Colonic mucosa (tissue), 4 donors: ENCODE data around the gene SNRPA. TPM values are rescaled to one million over a fixed set of nuclear protein-coding genes. Genes with fewer than 3 reads are reported as not detected.

Source experiments
- DNase-seq: peaks from one replicate; pipeline ENCODE4 v3.0.0-alpha.2; 2020
- H3K27ac ChIP-seq: fragments of 200-600 bp; one replicate; pipeline ENCODE4 v1.8.0; 2021
- H3K27me3 ChIP-seq: fragments of 200-600 bp; one replicate; pipeline ENCODE4 v1.8.0; 2021
- H3K36me3 ChIP-seq: fragments of 200-600 bp; one replicate; pipeline ENCODE4 v1.8.0; 2021
- H3K4me1 ChIP-seq: fragments of 200-600 bp; one replicate; pipeline ENCODE4 v1.8.0; 2021; ENCODE audit warnings: mild to moderate bottlenecking
- H3K4me3 ChIP-seq: fragments of 200-600 bp; one replicate; pipeline ENCODE4 v1.8.0; 2021
- H3K9ac ChIP-seq, 2 donors: one replicate each; pipeline ENCODE4 v1.7.0; 2013; ENCODE audit warnings: control low read depth in 2 of 2, low read depth in 2 of 2, low read length in 2 of 2
- H3K9me3 ChIP-seq: fragments of 200-600 bp; one replicate; pipeline ENCODE4 v1.8.0; 2021
- CTCF ChIP-seq: fragments of 200-600 bp; IDR thresholded peaks from one replicate; pipeline ENCODE4 v1.8.0; 2022; ENCODE audit warnings: antibody characterized with exemption, mild to moderate bottlenecking
- intact Hi-C: fragments of 100-400 bp; cut with DNase I; formaldehyde crosslinking; loops from one replicate; pipeline ENCODE4 v1.14.1; 2022
- total RNA-seq, 2 donors: library from RNA; stranded (reverse); fragmentation: NEBNext Ultra II Directional in 1 of 2; extraction: Animal tissue kit (Norgen Biotek cat#: 25700) in 1 of 2; gene quantifications; one replicate each; pipeline ENCODE4 v1.2.1, GENCODE V29; 2021
- donor health status: healthy.
- donor health status: DM: no; HTN: no; CAD: no.
- donor health status: DM: no; HTN: no; CAD: no.

Gene SNRPA
- total RNA-seq, 2 donors from 2014 or later, result 56.0 to 126 TPM

GRCh38 chr19:40776932-40777644 lies 26.1 kb downstream of the SNRPA start:
- H3K36me3 ChIP-seq, result no peaks in the 10 kb centered on the region
- no peaks in the 10 kb centered on the region for H3K27me3 ChIP-seq
- no peak for TF ChIP-seq CTCF
- peak overlapping the region; percentile 70 to 99 for H3K9ac ChIP-seq
- peak overlapping the region; percentile 65 for H3K4me3 ChIP-seq
- H3K4me1 ChIP-seq, result peaks cover 3% of the 10 kb centered on the region
- peak; percentile 95 for DNase-seq
- H3K27ac ChIP-seq, result peak overlapping the region; percentile 98
- intact Hi-C loops, result no loop called here
- no peaks in the 10 kb centered on the region for H3K9me3 ChIP-seq

GRCh38 chr19:40777645-40777936 lies 26.6 kb downstream of the SNRPA start:
- no peak for DNase-seq
- intact Hi-C loops, result no loop called here
- TF ChIP-seq CTCF, result no peak
- Histone ChIP-seq H3K9me3 (no peaks in the 10 kb centered on the region), H3K36me3 (no peaks in the 10 kb centered on the region), H3K27ac (peak overlapping the region; percentile 98), H3K9ac (peak overlapping the region; percentile 70 to 99), H3K4me1 (peaks cover 3% of the 10 kb centered on the region), H3K4me3 (peak overlapping the region; percentile 65), H3K27me3 (no peaks in the 10 kb centered on the region)

- H3K9ac ChIP-seq, result peak within 1 kb of the TSS; percentile 70 to 99
- peak within 1 kb of the TSS; percentile 98 for H3K27ac ChIP-seq
- no peaks in the 10 kb centered on the region for H3K36me3 ChIP-seq
- peak within 1 kb of the TSS; percentile 65 for H3K4me3 ChIP-seq
- TF ChIP-seq CTCF, result no peak
- no peaks in the 10 kb centered on the region for H3K27me3 ChIP-seq
- no peaks in the 10 kb centered on the region for H3K9me3 ChIP-seq
- peaks cover 3% of the 10 kb centered on the region for H3K4me1 ChIP-seq
- DNase-seq, result peak; percentile 100
- intact Hi-C loops, result no loop called here
Observed at GRCh38 chr19:40777937-40778705, 27.1 kb downstream of the SNRPA start, which contains the start of gene RAB4B. Gene RAB4B (plus strand): TSS chr19:40778247. CDS start chr19:40778376, 129 bp downstream.

GRCh38 chr19:40778706-40779284 lies 27.8 kb downstream of the SNRPA start:
- Histone ChIP-seq H3K27ac (peak overlapping the region; percentile 98), H3K9me3 (no peaks in the 10 kb centered on the region), H3K4me1 (peaks cover 3% of the 10 kb centered on the region), H3K4me3 (peak overlapping the region; percentile 65), H3K27me3 (no peaks in the 10 kb centered on the region), H3K36me3 (no peaks in the 10 kb centered on the region), H3K9ac (peak overlapping the region; percentile 25 to 99)
- intact Hi-C loops, result no loop called here
- no peak for TF ChIP-seq CTCF
- DNase-seq, result no peak

GRCh38 chr19:40780582-40780981 lies 29.6 kb downstream of the SNRPA start:
- no peaks in the 10 kb centered on the region for H3K9me3 ChIP-seq
- TF ChIP-seq CTCF, result no peak
- no peak overlapping the region for H3K9ac ChIP-seq
- peaks cover 3% of the 10 kb centered on the region for H3K4me1 ChIP-seq
- intact Hi-C loops, result no loop called here
- DNase-seq, result no peak
- no peak overlapping the region for H3K27ac ChIP-seq
- H3K4me3 ChIP-seq, result no peak overlapping the region
- H3K36me3 ChIP-seq, result no peaks in the 10 kb centered on the region
- H3K27me3 ChIP-seq, result no peaks in the 10 kb centered on the region
